Heart right ventricle (tissue), 16 donors: ENCODE results near the gene BBLN. TPM values are rescaled to one million over a fixed set of nuclear protein-coding genes. Genes with fewer than 3 reads are reported as not detected.
A peak's percentile ranks its signal among the peaks of the same experiment; 100 is the strongest.

Experiments
- ATAC-seq, 8 donors: fragments of 200-7000 bp; cut with Tn5 transposase; one replicate each; pipeline ENCODE4 v1.9.1; 2020; ENCODE audit warnings: mild to moderate bottlenecking in 8 of 8, moderate library complexity in 8 of 8, moderate number of reproducible peaks in 1 of 8
- DNase-seq, 2 donors: peaks; one replicate each; pipeline ENCODE4 v3.0.0-alpha.2; 2020
- H3K27ac ChIP-seq, 10 donors: fragments of 200-600 bp; sonication (generic) in 2 of 10; one replicate each; pipeline versions ENCODE4 v1.5.0 to v1.8.0; 2020 to 2022; ENCODE audit warnings: mild to moderate bottlenecking in 3 of 10
- H3K27me3 ChIP-seq, 7 donors: fragments of 200-600 bp; one replicate each; pipeline ENCODE4 v1.8.0; 2021 to 2022; ENCODE audit warnings: mild to moderate bottlenecking in 2 of 7
- H3K36me3 ChIP-seq, 9 donors: fragments of 200-600 bp; sonication (generic) in 1 of 9; one replicate each; pipeline versions ENCODE4 v1.5.0 to v1.8.0; 2020 to 2022; ENCODE audit warnings: mild to moderate bottlenecking in 2 of 9
- H3K4me1 ChIP-seq, 9 donors: fragments of 200-600 bp; sonication (generic) in 1 of 9; one replicate each; pipeline versions ENCODE4 v1.5.0 to v1.8.0; 2020 to 2022; ENCODE audit warnings: mild to moderate bottlenecking in 4 of 9
- H3K4me3 ChIP-seq, 10 donors: fragments of 200-600 bp; sonication (generic) in 2 of 10; one replicate each; pipeline versions ENCODE4 v1.5.0 to v1.8.0; 2020 to 2022; ENCODE audit warnings: mild to moderate bottlenecking in 7 of 10, moderate library complexity in 2 of 10
- H3K9me3 ChIP-seq, 11 donors: fragments of 200-600 bp in 10 of 11; sonication (generic) in 2 of 11; one replicate each; pipeline versions ENCODE4 v1.5.0 to v1.8.0; 2013 to 2022; ENCODE audit warnings: mild to moderate bottlenecking in 2 of 11, control low read depth in 1 of 11, moderate library complexity in 1 of 11
- CTCF ChIP-seq, 9 donors: fragments of 200-600 bp; sonication (generic) in 2 of 9; IDR thresholded peaks; one replicate each; pipeline versions ENCODE4 v1.5.0 to v1.8.0; 2021 to 2022; ENCODE audit warnings: antibody characterized with exemption in 9 of 9, mild to moderate bottlenecking in 5 of 9, moderate library complexity in 1 of 9
- WGBS, 2 donors: extraction: QIAGEN DNeasy Blood & Tissue Kit; methylation state at CpG; one replicate each; pipeline ENCODE4 v1.1.7; 2013; ENCODE audit warnings: inconsistent platforms in 1 of 2; 5-methylcytosine and 5-hydroxymethylcytosine counted together
- intact Hi-C, 10 donors: fragments of 100-400 bp; cut with DNase I; formaldehyde crosslinking; loops; one replicate each; pipeline versions ENCODE4 v1.11.1 to v1.14.2; 2022
- polyA plus RNA-seq, 2 donors: library from polyadenylated mRNA; stranded (reverse); fragments of 200-250 nt; gene quantifications; one replicate each; pipeline ENCODE4 v1.2.3, GENCODE V29; 2013
- total RNA-seq, 10 donors: library from RNA; stranded (reverse); fragmentation: NEBNext Ultra II Directional in 3 of 10; extraction: Animal tissue kit (Norgen Biotek cat#: 25700) in 3 of 10; gene quantifications; one replicate each; pipeline versions ENCODE4 v1.2.1 to v1.2.4, GENCODE V29; 2021 to 2023
- donor health status: Arrhythmogenic right ventricular cardiomyopathy.
- donor health status: ischemic (EF 13 %, LVEDD 7.1; RV severe dilation, severe dysfunction).
- donor health status: healthy with polysubstance abuse.
- donor health status: DM: no; HTN: yes; CAD: no.
- donor health status: DM: no; HTN: no; CAD: no.
- donor health status: ischemic (EF 25% LVEDD 6.9; RV normal size, moderate dysfunction).
- donor health status: ischemic (EF 25% LVEDD 5.7; RV mildly dilated, moderate dysfunction).
- donor health status: healthy.
- donor health status: DM: yes; HTN: yes; CAD: no.
- donor health status: Ischemic cardiomyopathy.
- donor health status: ischemic (EF 35%, LVEDD 5.7; RV mildly dilated, moderate dysfunction).
- donor health status: nonischemic (EF 11% LVEDD 7.7; RV severe dilation, severe dysfunction).
- donor health status: DM: yes; HTN: yes; CAD: no.
- donor health status: PGD.
- donor health status: ischemic (EF 29% LVEDD 5.4; RV normal size, mild dysfunction).
- donor health status: nonischemic (EF 23%, LVEDD 6.1; RV moderate dilation, normal function).

The BBLN gene
- total and polyA plus RNA-seq, 12 donors = 29.5 to 159 (median 38.6) TPM

- DNase-seq (no peak), ATAC-seq (no peak)
- Histone ChIP-seq H3K4me1 (peaks cover 0 to 16% (median 10%) of the 10 kb centered on the region in 9 donors), H3K36me3 (no peaks in the 10 kb centered on the region), H3K27me3 (peaks cover 0 to 20% (median 16%) of the 10 kb centered on the region in 7 donors), H3K9me3 (no peaks in the 10 kb centered on the region), H3K27ac (peak overlapping the region in 1 of 10 donors; percentile 54), H3K4me3 (peak overlapping the region in 7 of 10 donors; percentile 67 to 75 (median 71))
- no peak for TF ChIP-seq CTCF (IDR thresholded peaks at IDR 0.05)
- intact Hi-C loops = loop anchor here in 1 of 10 donors (2.0 kb wide), 1 partner anchor 40 kb away; no protein-coding TSS in a partner anchor
- 10 to 16% methylated on average over 2 of the region's 2 CpGs for WGBS, 2 donors
These were observed 42.6 kb downstream of the BBLN start for GRCh38 chr9:128202648-128203023.

- intact Hi-C loops = loop anchor here in 1 of 10 donors (2.0 kb wide), 1 partner anchor 40 kb away; no protein-coding TSS in a partner anchor
- peak; percentile 74 to 91 (median 86) for ATAC-seq
- no peaks in the 10 kb centered on the region for H3K9me3 ChIP-seq
- H3K4me1 ChIP-seq = peaks cover 0 to 18% (median 10%) of the 10 kb centered on the region in 9 donors
- DNase-seq = peak in 1 of 2 donors; percentile 69
- 0 to 1% methylated on average over 72 of the region's 72 CpGs for WGBS, 2 donors
- peak within 1 kb of the TSS in 8 of 10 donors; percentile 16 to 69 (median 56) for H3K27ac ChIP-seq
- TF ChIP-seq CTCF (IDR thresholded peaks at IDR 0.05) = peak; percentile 71 to 99 (median 93)
- H3K27me3 ChIP-seq = peaks cover 0 to 20% (median 16%) of the 10 kb centered on the region in 7 donors
- H3K36me3 ChIP-seq = no peaks in the 10 kb centered on the region
- H3K4me3 ChIP-seq = peak within 1 kb of the TSS; percentile 20 to 75 (median 70)
These were observed 43.1 kb downstream of the BBLN start, which contains the start of gene DNM1 for GRCh38 chr9:128203024-128203706. DNM1 (plus strand) TSS chr9:128203379; CDS start chr9:128203471, 92 bp downstream.

- ATAC-seq (peak; percentile 16 to 53 (median 40)), DNase-seq (peak in 1 of 2 donors; percentile 35)
- Histone ChIP-seq H3K9me3 (no peaks in the 10 kb centered on the region), H3K36me3 (no peaks in the 10 kb centered on the region), H3K27me3 (peaks cover 0 to 20% (median 16%) of the 10 kb centered on the region in 7 donors), H3K27ac (peak overlapping the region in 8 of 10 donors; percentile 16 to 69 (median 54)), H3K4me3 (peak overlapping the region; percentile 20 to 75 (median 70)), H3K4me1 (peaks cover 0 to 18% (median 10%) of the 10 kb centered on the region in 9 donors)
- WGBS, 2 donors = 3 to 4% methylated on average over 62 to 67 of the region's 67 CpGs
- TF ChIP-seq CTCF (IDR thresholded peaks at IDR 0.05) = no peak
- intact Hi-C loops = loop anchor here in 1 of 10 donors (2.0 kb wide), 1 partner anchor 39 kb away; no protein-coding TSS in a partner anchor
These were observed 43.9 kb downstream of the BBLN start for GRCh38 chr9:128203707-128204551.

GRCh38 chr9:128204858-128205257 is 44.8 kb downstream of the BBLN start:
- no peaks in the 10 kb centered on the region for H3K9me3 ChIP-seq
- 72 to 91% methylated on average over 7 of the region's 7 CpGs for WGBS, 2 donors
- DNase-seq (no peak), ATAC-seq (no peak)
- TF ChIP-seq CTCF (IDR thresholded peaks at IDR 0.05) = no peak
- H3K4me3 ChIP-seq = peak overlapping the region in 4 of 10 donors; percentile 67 to 72 (median 71)
- H3K4me1 ChIP-seq = peaks cover 0 to 18% (median 10%) of the 10 kb centered on the region in 9 donors
- peaks cover 0 to 20% (median 16%) of the 10 kb centered on the region in 7 donors for H3K27me3 ChIP-seq
- H3K36me3 ChIP-seq = no peaks in the 10 kb centered on the region
- peak overlapping the region in 4 of 10 donors; percentile 4 to 61 (median 45) for H3K27ac ChIP-seq
- intact Hi-C loops = no loop called here
